ENCODE data around the gene TSPEAR.
A peak's percentile ranks its signal among the peaks of the same experiment; 100 is the strongest.
"Not testable (repeated sequence)": the region's sequence is repeated elsewhere in the genome, so short reads cannot be mapped to it uniquely, and the experiment has no call there.

Gene TSPEAR

DNA sequence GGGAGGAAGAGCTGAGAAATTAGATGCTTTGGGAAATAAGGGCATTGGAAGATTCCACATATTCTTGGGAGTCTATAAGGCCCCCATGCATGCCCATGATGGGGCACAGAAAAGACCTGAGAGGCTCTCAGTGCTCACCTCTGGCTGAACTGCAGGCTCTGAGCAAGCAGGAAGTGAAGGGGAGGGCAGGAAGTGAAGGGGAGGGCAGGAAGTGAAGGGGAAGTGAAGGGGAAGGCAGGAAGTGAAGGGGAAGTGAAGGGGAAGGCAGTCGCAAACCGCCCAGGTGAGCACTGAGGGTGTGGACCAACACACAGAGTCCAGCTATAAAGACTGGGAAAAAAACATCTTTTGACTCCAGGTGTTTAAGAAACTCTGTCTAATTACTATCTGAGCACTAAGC is 80.9 kb downstream of the TSPEAR start:
- Histone ChIP-seq H3K4me2 (ENCODE audit: low read length) (peak overlapping the region; percentile 34), H3K27me3 (ENCODE audit: control insufficient read depth, low read length) (no peaks in the 10 kb centered on the region), H3K9me2 (replicated peaks; ENCODE audit: control insufficient read depth, low read length) (no peaks in the 10 kb centered on the region), H3K79me2 (ENCODE audit: control insufficient read depth, low read length) (no peaks in the 10 kb centered on the region), H4K20me1 (ENCODE audit: control insufficient read depth, insufficient read depth, low read depth, low read length) (no peaks in the 10 kb centered on the region), H3K36me3 (ENCODE audit: control insufficient read depth, low read length) (no peaks in the 10 kb centered on the region), H3K9me3 (ENCODE audit: control insufficient read depth, insufficient read depth, low read length) (peaks cover 41% of the 10 kb centered on the region), H3K4me3 (ENCODE audit: low read length) (peak overlapping the region; percentile 20; the same call in 1 of the 2 replicates), H3K27ac (ENCODE audit: low read depth, low read length) (no peak overlapping the region), H3F3A (ENCODE audit: control insufficient read depth, insufficient read depth) (no peaks in the 10 kb centered on the region), H3K4me1 (ENCODE audit: control insufficient read depth, low read length) (peaks cover 12% of the 10 kb centered on the region)
- no peak for TF ChIP-seq EZH2phosphoT487 (IDR thresholded peaks at IDR 0.05; ENCODE audit: borderline replicate concordance, low read length)
- TF ChIP-seq, protein P1, sequence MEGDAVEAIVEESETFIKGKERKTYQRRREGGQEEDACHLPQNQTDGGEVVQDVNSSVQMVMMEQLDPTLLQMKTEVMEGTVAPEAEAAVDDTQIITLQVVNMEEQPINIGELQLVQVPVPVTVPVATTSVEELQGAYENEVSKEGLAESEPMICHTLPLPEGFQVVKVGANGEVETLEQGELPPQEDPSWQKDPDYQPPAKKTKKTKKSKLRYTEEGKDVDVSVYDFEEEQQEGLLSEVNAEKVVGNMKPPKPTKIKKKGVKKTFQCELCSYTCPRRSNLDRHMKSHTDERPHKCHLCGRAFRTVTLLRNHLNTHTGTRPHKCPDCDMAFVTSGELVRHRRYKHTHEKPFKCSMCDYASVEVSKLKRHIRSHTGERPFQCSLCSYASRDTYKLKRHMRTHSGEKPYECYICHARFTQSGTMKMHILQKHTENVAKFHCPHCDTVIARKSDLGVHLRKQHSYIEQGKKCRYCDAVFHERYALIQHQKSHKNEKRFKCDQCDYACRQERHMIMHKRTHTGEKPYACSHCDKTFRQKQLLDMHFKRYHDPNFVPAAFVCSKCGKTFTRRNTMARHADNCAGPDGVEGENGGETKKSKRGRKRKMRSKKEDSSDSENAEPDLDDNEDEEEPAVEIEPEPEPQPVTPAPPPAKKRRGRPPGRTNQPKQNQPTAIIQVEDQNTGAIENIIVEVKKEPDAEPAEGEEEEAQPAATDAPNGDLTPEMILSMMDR (IDR thresholded peaks at IDR 0.05; ENCODE audit: low read depth, low read length, poor library complexity, severe bottlenecking), result no peak

DNA sequence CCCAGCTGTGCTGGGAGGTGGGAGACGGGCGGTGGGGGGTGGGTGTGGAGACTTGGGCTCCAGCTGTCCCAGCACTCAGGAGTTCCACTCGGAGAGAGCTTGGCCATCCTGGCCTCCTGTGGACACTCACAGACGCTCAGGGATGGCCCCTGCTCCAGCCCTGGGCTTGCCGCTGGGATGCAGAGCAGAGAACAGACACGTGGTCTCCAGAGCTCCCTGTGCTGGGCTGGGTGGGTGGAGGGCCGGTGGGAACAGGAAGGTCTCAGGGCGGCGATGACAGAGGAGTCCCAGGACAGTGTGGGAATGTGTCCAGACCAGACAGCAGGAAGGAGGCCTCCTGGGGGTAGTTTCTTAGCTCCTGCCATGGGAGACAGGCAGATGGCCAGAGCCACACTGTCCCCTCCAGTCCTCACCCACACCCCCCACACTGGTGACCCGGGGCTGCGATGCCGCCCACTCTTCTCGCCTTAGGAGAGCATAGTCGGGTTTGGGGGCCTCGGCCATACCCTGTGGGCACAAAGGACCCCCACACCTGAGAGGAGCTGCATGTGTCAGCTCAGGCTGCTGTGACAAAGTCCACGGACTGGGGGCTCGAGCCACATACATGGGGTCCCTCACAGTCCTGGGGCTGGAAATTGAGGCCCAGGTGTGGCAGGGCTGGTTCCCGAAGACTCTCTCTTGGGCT is 82.5 kb downstream of the TSPEAR start:
- no peak overlapping the region for H3K4me3 ChIP-seq (ENCODE audit: low read length)
- peaks cover 12% of the 10 kb centered on the region for H3K4me1 ChIP-seq (ENCODE audit: control insufficient read depth, low read length)
- H3K4me2 ChIP-seq (ENCODE audit: low read length), result no peak overlapping the region
- no peaks in the 10 kb centered on the region for H3K79me2 ChIP-seq (ENCODE audit: control insufficient read depth, low read length)
- H3K27me3 ChIP-seq (ENCODE audit: control insufficient read depth, low read length), result no peaks in the 10 kb centered on the region
- H4K20me1 ChIP-seq (ENCODE audit: control insufficient read depth, insufficient read depth, low read depth, low read length), result no peaks in the 10 kb centered on the region
- no peaks in the 10 kb centered on the region for H3K36me3 ChIP-seq (ENCODE audit: control insufficient read depth, low read length)
- H3K9me2 ChIP-seq (replicated peaks; ENCODE audit: control insufficient read depth, low read length), result no peaks in the 10 kb centered on the region
- no peak for TF ChIP-seq EZH2phosphoT487 (IDR thresholded peaks at IDR 0.05; ENCODE audit: borderline replicate concordance, low read length)
- TF ChIP-seq, protein P1 (IDR thresholded peaks at IDR 0.05; ENCODE audit: low read depth, low read length, poor library complexity, severe bottlenecking), result no peak
- H3K9me3 ChIP-seq (ENCODE audit: control insufficient read depth, insufficient read depth, low read length), result peaks cover 49% of the 10 kb centered on the region
- H3K27ac ChIP-seq (ENCODE audit: low read depth, low read length), result no peak overlapping the region
- H3F3A ChIP-seq (ENCODE audit: control insufficient read depth, insufficient read depth), result no peaks in the 10 kb centered on the region

DNA sequence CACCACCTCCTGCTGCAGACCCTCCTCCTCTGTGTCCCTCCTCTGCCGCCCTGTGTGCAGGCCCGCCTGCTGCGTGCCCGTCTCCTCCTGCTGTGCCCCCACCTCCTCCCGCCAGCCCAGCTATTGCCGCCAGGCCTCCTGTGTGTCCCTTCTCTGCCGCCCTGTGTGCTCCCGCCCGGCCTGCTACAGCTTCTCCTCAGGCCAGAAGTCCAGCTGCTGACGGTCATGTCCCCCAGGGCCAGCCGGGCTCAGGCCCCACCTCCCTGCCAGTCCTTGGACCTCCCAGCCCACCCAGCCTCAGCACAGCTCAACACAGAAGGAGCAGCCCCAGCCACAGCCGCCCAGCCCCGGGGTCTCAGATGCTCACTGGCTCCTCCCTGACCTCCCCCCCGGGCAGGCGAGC is 83.5 kb downstream of the TSPEAR start:
- not testable (repeated sequence) for H3K27ac ChIP-seq (ENCODE audit: low read depth, low read length); H3K79me2 ChIP-seq (ENCODE audit: control insufficient read depth, low read length); H3K4me2 ChIP-seq (ENCODE audit: low read length); H3K27me3 ChIP-seq (ENCODE audit: control insufficient read depth, low read length); H3K36me3 ChIP-seq (ENCODE audit: control insufficient read depth, low read length); H3F3A ChIP-seq (ENCODE audit: control insufficient read depth, insufficient read depth); H3K4me3 ChIP-seq (ENCODE audit: low read length); H4K20me1 ChIP-seq (ENCODE audit: control insufficient read depth, insufficient read depth, low read depth, low read length); H3K9me2 ChIP-seq (replicated peaks; ENCODE audit: control insufficient read depth, low read length)
- Histone ChIP-seq H3K9me3 (ENCODE audit: control insufficient read depth, insufficient read depth, low read length) (peaks cover 53% of the 10 kb centered on the region), H3K4me1 (ENCODE audit: control insufficient read depth, low read length) (peaks cover 12% of the 10 kb centered on the region)

DNA sequence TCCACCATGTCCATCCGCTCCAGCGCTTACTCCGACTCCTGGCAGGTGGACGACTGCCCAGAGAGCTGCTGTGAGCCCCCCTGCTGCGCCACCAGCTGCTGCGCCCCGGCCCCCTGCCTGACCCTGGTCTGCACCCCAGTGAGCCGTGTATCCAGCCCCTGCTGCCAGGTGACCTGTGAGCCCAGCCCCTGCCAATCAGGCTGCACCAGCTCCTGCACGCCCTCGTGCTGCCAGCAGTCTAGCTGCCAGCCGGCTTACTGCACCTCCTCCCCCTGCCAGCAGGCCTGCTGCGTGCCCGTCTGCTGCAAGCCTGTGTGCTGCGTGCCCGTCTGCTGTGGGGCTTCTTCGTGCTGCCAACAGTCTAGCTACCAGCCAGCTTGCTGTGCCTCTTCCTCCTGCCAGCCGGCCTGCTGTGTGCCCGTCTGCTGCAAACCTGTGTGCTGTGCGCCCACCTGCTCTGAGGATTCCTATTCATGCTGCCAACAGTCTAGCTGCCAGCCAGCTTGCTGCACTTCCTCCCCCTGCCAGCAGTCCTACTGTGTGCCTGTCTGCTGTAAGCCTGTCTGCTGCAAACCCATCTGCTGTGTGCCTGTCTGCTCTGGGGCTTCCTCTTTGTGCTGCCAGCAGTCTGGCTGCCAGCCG is 84.1 kb downstream of the TSPEAR start:
- H3F3A ChIP-seq (ENCODE audit: control insufficient read depth, insufficient read depth); H3K27ac ChIP-seq (ENCODE audit: low read depth, low read length); H4K20me1 ChIP-seq (ENCODE audit: control insufficient read depth, insufficient read depth, low read depth, low read length); H3K27me3 ChIP-seq (ENCODE audit: control insufficient read depth, low read length); H3K4me2 ChIP-seq (ENCODE audit: low read length); H3K9me2 ChIP-seq (replicated peaks; ENCODE audit: control insufficient read depth, low read length); H3K4me3 ChIP-seq (ENCODE audit: low read length); H3K36me3 ChIP-seq (ENCODE audit: control insufficient read depth, low read length); H3K79me2 ChIP-seq (ENCODE audit: control insufficient read depth, low read length): not testable (repeated sequence)
- Histone ChIP-seq H3K9me3 (ENCODE audit: control insufficient read depth, insufficient read depth, low read length) (peaks cover 52% of the 10 kb centered on the region), H3K4me1 (ENCODE audit: control insufficient read depth, low read length) (peaks cover 12% of the 10 kb centered on the region)

Data from DOHH2 (cell line).